ENCODE data around the gene FAM217B.

The FAM217B gene

DNA sequence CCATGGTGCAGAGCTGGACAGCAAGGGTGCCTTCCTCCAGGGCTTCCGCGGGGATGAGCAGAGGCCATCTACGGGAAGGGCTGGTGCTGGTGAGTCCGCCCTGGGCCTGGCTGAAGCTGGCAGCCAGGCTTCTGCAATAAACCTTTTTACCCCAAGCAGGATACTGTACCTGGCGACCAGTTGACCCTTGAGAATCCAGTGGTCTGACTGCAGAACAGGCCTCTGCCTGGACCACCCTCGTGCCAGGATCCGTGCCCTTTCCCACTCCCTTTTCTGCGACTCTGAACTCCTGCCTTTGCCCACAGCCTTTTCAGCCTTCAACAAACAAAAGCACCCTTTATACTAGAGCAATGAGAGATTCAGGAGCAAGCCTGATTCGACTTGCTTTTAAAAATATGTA, 36.9 kb downstream of the FAM217B start:
- no peak for DNase-seq (ENCODE audit: low spot score)

DNA sequence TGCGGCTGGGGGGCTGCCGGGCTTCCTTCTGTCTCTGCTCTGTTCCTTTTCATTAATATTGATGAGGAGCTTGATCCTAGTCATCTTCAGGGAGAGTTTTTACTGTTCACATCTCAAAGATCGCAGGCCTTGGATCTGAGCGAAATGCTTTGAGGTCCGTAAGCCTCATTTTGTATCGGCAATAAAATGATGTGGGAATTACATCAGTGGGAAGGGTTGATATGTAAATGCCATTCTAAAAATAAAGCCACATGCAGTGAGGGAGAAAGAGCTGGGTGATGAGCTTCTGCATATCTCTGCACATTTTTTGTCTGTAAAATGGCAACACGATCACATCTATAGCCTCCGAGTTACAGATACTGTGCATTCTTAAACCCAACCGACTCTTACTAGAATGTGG, 42.9 kb downstream of the FAM217B start:
- no peak for DNase-seq (ENCODE audit: low spot score)

DNA sequence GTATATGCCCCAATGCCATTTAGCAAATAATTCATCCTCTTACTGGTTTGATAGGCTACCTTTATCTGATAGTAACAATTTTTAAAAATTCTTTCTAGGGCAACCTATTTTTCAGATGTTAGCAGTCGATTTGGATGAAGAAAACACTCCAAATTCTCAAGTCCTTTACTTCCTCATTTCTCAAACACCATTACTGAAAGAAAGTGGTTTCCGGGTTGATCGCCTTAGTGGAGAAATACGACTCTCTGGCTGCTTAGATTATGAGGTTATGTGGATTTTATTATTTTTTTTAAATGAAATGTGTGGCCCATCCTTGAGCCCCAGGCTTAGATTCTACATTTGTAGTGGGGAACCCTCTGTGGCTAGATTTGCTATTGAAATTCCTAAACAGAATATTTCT, 44.4 kb downstream of the FAM217B start:
- no peak for DNase-seq (ENCODE audit: low spot score)

DNA sequence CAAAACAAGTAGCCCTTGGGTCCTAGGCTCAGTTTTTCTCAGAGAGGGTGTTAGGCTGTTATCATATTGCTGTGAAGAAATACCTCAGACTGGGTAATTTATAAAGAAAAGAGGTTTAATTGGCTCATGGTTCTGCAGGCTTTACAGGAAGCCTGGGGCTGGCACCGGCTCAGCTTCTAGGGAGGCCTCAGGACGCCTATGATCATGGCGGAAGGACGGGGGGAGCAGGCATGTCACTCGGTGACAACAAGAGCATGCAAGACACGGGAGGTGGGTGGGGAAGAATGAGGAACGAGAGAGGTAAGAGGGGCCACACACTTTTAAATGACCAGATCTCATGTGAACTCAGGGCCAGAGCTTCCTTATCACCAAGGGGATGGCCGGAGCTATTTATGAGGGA, 45.0 kb downstream of the FAM217B start:
- DNase-seq (ENCODE audit: low spot score) = no peak

DNA sequence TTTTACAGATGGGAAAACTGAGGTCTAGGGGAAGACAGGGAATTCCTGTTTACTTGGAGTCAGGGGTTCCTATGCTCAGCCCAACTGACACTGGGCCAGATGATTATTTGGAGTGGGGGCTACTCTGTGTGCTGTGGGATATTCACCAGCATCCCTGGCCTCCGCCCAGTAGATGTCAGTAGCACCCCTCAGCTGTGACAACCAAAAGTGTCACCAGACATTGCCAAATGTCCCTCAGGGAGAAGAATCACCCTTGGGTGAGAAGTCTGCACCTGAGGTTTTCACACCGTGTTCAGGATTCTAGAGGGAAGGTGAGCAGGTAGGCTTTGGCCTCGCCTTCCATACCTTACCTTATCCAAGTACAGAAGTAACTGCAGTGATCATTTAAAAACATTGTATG, 45.7 kb downstream of the FAM217B start:
- DNase-seq (ENCODE audit: low spot score) = no peak

DNA sequence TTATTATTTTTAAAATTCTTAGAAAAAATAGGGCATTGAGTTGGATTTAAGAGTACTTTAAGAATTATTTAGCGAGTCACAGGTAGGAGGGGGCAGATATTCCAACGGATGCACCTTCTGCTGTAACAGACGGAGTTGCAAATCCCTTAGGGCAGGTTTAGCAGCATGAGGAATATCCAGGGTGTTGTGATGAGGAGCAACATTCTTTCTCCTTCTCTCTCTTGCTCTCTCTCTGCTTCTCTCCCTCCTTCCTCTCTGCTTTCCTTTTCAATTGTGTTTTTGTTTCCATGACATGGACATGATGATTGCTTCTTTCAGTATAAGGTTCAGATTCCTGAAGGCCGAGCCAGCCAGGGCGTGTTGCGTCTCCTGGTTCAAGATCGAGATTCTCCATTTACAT, 46.9 kb downstream of the FAM217B start:
- DNase-seq (ENCODE audit: low spot score) = no peak

DNA sequence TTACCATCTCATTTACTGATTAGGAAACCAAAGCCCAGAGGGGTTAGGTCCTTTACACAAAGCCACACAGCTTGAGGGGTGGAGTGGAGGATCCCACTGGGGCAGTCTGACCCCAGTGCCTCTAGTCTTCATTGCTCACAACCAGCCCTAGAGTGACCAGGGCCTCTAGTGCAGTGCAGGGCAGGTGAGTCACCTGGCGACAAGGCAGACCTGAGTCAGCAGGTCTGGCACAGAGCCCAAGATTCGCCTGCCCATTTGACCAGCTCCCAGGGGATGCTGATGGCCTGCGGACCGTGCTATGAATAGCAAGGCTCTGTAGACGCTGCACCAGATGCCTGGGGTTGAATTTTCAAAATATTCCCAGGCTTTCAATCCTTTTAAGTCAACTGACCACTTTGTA, 48.0 kb downstream of the FAM217B start:
- no peak for DNase-seq (ENCODE audit: low spot score)

DNA sequence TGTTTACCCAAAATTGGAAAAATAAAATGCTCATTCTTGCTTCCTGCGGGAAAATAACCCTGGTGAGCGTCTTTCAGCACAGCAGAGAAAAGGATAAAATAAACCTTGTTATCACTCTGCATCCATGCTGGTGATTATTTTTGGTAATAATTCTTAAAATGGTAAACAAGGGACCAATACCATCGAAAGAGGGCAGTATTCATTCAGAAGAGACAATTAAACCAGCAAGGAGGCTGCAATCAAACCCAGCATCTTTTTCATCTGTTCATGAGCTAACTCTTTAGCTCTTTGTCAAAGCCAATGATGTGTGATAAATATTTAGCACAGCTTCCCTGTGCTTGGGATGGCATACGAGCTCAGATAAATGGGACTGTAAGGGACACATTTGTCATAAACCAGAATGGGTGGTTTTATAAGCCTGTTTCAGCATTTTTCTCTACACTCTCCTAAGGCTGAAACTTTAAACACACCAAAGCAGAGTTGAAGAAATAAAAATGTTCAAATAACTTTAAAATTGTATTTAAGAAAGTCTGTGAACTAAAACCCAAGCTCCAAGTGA, 52.4 kb downstream of the FAM217B start:
- DNase-seq (ENCODE audit: low spot score) = no peak

DNA sequence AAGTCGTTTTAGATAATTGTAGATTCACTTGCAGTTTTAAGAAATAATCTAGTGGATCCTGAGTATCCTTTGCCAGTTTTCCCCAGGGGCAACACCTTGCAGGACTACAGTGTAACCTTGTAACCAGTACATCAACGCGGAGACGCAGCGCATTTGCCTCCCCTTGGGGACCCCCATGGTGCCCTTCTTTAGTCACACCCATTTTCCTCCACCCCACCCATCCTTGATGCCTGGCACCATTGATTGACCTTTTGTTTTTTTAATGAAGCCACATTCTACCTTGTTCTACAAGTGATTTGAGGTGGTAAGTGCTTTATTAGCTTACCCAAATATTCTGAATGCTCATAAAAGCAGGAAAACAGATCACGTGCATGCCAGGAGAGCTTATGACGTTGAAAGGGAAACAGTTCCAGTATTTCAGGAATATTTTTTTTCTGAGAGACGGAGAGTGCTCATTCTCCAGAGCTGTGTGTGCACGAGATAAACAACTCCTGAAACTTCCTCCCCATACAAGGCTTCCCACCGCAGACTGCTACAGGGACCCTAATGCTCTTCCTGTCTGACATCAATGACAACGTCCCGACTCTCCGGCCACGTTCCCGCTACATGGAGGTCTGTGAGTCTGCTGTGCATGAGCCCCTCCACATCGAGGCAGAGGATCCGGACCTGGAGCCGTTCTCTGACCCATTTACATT, 53.7 kb downstream of the FAM217B start:
- no peak for DNase-seq (ENCODE audit: low spot score)

DNA sequence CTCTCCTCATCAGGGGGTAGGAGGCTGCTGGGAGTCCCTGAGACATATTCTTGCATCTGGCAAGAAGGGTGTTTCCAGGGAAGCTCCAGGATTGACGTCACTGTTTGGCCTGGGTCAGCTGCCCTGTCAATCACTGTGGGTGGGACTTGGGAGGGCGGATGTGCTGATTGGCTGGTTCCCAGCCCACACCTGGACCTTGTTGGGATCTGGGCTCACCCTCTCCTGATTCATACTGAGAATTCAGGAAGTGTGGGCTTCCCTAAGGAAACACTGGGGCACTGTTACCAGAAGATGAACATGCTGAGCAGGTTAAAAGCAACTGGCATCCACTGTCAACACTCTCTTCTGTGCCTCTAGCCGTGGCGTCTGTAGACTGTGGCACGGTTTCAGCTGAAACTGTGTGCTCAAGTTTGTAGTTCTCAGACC, 54.5 kb downstream of the FAM217B start:
- no peak for DNase-seq (ENCODE audit: low spot score)

DNA sequence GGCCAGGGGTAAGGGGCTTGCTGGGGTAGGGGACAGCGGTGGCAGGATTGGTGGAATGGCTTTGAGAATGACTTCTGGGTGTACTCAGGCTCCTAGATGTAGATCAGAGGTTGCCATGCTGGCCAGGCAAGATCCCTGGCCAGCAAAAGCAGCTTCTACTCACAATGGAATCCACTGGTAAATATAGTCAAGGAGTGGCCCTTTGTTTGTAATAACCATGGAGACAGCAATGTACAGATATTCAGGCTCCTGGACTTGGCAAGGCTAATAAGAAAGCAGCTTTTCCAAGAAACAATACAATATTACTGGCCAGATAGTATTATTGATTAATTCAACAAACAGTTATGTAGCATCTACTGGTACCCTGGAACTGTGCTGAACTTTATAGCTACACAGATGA, 55.9 kb downstream of the FAM217B start:
- no peak for DNase-seq (ENCODE audit: low spot score)

DNA sequence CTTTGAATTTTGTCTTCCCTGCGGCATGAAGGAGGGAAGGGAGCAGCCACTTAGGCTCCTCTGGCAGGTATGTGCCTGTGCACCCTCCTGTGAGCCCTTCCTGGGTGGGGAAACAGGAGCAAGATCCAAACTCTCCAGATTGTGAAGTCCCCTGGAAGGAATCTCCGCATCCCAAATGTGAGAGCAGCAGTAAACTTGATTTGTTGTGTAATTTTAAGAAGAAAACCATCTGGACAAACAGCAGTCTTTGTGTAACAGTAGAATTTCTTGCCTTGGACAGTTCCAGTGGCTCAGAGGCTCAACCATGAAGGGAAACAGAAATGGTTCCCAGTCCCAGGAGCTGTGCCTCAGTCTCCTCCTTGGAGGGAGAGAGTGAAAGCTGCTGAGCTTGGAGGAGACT, 57.7 kb downstream of the FAM217B start:
- no peak for DNase-seq (ENCODE audit: low spot score)
